Activated T-cell treated with anti-CD3 and anti-CD28 coated beads, Interleukin-2, amount 50 U/mL, for 4 hours (primary cell): ENCODE results near the gene POLDIP3. TPM values are rescaled to one million over a fixed set of nuclear protein-coding genes. Genes with fewer than 3 reads are reported as not detected.

Experiments used
- ATAC-seq, 2 donors: fragments of 200-7000 bp; cut with Tn5 transposase; one replicate each; pipeline ENCODE4 v1.10.0; 2021
- DNase-seq: peaks from one replicate; pipeline ENCODE4 v3.0.0-alpha.2; 2020
- H3K27me3 Mint-ChIP-seq: one replicate; pipeline ENCODE4 v1.8.0; 2021; ENCODE audit warnings: low read depth, mixed read lengths
- H3K36me3 Mint-ChIP-seq: one replicate; pipeline ENCODE4 v1.8.0; 2022; ENCODE audit warnings: mixed read lengths; ENCODE audit not compliant: insufficient read depth
- H3K4me1 Mint-ChIP-seq: one replicate; pipeline ENCODE4 v1.8.0; 2021; ENCODE audit warnings: low read depth, mixed read lengths
- H3K4me3 Mint-ChIP-seq: one replicate; pipeline ENCODE4 v1.8.0; 2021; ENCODE audit warnings: mild to moderate bottlenecking, moderate library complexity, mixed read lengths
- H3K9me3 Mint-ChIP-seq: one replicate; pipeline ENCODE4 v1.8.0; 2021; ENCODE audit warnings: mixed read lengths
- total RNA-seq, 3 donors: library from RNA; stranded (reverse); gene quantifications; one replicate each; pipeline ENCODE4 v1.2.1, GENCODE V29; 2021

POLDIP3 gene, protein sequence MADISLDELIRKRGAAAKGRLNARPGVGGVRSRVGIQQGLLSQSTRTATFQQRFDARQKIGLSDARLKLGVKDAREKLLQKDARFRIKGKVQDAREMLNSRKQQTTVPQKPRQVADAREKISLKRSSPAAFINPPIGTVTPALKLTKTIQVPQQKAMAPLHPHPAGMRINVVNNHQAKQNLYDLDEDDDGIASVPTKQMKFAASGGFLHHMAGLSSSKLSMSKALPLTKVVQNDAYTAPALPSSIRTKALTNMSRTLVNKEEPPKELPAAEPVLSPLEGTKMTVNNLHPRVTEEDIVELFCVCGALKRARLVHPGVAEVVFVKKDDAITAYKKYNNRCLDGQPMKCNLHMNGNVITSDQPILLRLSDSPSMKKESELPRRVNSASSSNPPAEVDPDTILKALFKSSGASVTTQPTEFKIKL
- 10 to 100 TPM; 71.8 to 82.6 (median 77.1) TPM for total RNA-seq

- DNase-seq (peak; percentile 99), ATAC-seq (peak; percentile 66 to 69)
- H3K4me3 Mint-ChIP-seq = peak within 1 kb of the TSS; percentile 95
- H3K4me1 Mint-ChIP-seq = peaks cover 46% of the 10 kb centered on the region
- H3K36me3 Mint-ChIP-seq = peaks cover 14% of the 10 kb centered on the region
- no peaks in the 10 kb centered on the region for H3K9me3 Mint-ChIP-seq
- no peaks in the 10 kb centered on the region for H3K27me3 Mint-ChIP-seq
Observed at GRCh38 chr22:42614312-42615091, at the start of gene POLDIP3. TSS of gene POLDIP3 (minus strand) at chr22:42614883. CDS start at chr22:42614857, 26 bp downstream.

GRCh38 chr22:42661985-42662831, 47.5 kb upstream of the POLDIP3 start:
- peak; percentile 92 to 95 for ATAC-seq
- peak; percentile 80 for DNase-seq
- peak overlapping the region; percentile 71 for H3K4me3 Mint-ChIP-seq
- H3K4me1 Mint-ChIP-seq = no peaks in the 10 kb centered on the region
- peaks cover 4% of the 10 kb centered on the region for H3K27me3 Mint-ChIP-seq
- no peaks in the 10 kb centered on the region for H3K9me3 Mint-ChIP-seq
- no peaks in the 10 kb centered on the region for H3K36me3 Mint-ChIP-seq

GRCh38 chr22:42656578-42656977, 41.9 kb upstream of the POLDIP3 start:
- H3K4me1 Mint-ChIP-seq = no peaks in the 10 kb centered on the region
- peaks cover 7% of the 10 kb centered on the region for H3K27me3 Mint-ChIP-seq
- DNase-seq (no peak), ATAC-seq (no peak)
- no peaks in the 10 kb centered on the region for H3K36me3 Mint-ChIP-seq
- H3K9me3 Mint-ChIP-seq = no peaks in the 10 kb centered on the region
- no peak overlapping the region for H3K4me3 Mint-ChIP-seq

- no peak overlapping the region for H3K4me3 Mint-ChIP-seq
- H3K27me3 Mint-ChIP-seq = peaks cover 7% of the 10 kb centered on the region
- DNase-seq = no peak
- ATAC-seq = no peak
- no peaks in the 10 kb centered on the region for H3K4me1 Mint-ChIP-seq
- no peaks in the 10 kb centered on the region for H3K36me3 Mint-ChIP-seq
- H3K9me3 Mint-ChIP-seq = no peaks in the 10 kb centered on the region
Observed at GRCh38 chr22:42655693-42656092, 41.0 kb upstream of the POLDIP3 start.

GRCh38 chr22:42654436-42655073, 39.9 kb upstream of the POLDIP3 start:
- Mint-ChIP-seq H3K4me3 (no peak overlapping the region), H3K36me3 (no peaks in the 10 kb centered on the region)

GRCh38 chr22:42653999-42654398, 39.3 kb upstream of the POLDIP3 start:
- no peaks in the 10 kb centered on the region for H3K9me3 Mint-ChIP-seq
- H3K4me1 Mint-ChIP-seq = peaks cover 2% of the 10 kb centered on the region
- H3K36me3 Mint-ChIP-seq = no peaks in the 10 kb centered on the region
- peaks cover 7% of the 10 kb centered on the region for H3K27me3 Mint-ChIP-seq
- DNase-seq = no peak
- no peak overlapping the region for H3K4me3 Mint-ChIP-seq
- no peak for ATAC-seq

More at GRCh38 chr22:42654436-42655073, 39.9 kb upstream of the POLDIP3 start:
- H3K27me3 Mint-ChIP-seq = peaks cover 7% of the 10 kb centered on the region
- no peaks in the 10 kb centered on the region for H3K9me3 Mint-ChIP-seq
- no peak for DNase-seq
- no peak for ATAC-seq
- H3K4me1 Mint-ChIP-seq = peaks cover 2% of the 10 kb centered on the region

DNA sequence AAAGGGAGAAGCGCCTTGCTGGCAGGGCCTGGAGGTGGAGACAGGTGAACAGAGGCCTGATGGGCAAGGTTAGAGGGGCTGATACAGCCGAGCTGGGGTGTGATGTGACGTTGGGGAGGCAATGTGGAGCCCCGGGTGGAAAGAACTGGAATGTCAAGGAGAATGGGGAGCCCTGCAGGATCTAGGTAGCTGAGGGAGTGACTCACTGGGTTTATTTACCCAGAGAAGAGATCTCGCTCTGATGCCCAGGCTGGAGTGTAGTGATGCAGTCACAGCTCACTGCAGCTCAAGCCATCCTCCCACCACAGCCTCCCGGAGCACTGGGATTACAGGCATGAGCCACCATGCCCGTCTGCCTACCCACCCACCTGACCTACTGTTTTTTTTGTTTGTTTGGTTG, 36.5 kb upstream of the POLDIP3 start:
- Mint-ChIP-seq H3K36me3 (no peaks in the 10 kb centered on the region), H3K4me1 (peaks cover 25% of the 10 kb centered on the region), H3K9me3 (no peaks in the 10 kb centered on the region), H3K27me3 (no peaks in the 10 kb centered on the region), H3K4me3 (peak overlapping the region; percentile 27)
- DNase-seq (no peak), ATAC-seq (no peak)

DNA sequence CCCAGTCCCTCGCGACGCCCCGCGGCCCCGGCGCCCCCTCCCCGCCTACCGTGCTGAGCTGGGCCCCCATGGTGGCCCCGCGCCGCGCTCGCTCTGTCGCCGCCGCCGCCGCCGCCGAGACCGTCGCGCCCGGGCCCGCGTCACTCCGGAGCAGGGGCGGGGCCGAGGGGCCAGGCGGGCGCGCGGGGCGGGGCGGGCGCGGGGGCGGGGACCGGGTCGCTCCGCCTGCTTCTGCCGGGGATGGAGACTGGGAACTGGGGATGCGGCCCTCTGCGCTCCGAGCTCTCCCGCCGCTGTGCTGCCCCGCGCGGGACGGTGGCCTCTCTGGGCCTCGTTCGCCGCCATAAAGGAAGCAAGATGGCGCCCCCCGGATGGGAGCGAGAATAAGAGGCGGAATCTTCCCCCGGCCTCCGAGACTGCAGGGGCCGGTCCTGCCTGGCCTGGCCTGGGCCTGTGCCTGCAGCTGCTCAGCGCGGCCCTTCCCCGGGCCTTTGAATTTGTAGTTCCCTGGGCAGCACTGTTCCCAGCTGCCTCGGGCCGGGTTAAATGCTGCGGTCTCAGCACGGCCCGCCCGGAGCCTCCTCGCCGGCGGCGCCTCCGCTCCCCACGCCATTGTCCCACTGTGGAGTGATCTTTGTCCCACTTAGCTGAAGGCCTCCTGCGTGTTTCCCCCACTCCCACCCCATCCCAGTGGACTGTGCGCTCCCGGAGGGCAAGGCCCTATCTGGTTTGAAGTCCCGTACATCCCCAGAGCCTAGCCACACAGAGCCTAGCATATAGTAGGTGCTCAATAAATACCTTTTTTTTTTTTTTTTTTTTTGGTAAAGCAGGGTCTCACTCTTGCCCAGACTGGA, 34.8 kb upstream of the POLDIP3 start, which contains the start of gene CYB5R3:
TSS of gene CYB5R3 (minus strand) at position 147 of the 854 bp plus-strand sequence. CDS start at position 70, 77 bp downstream.
- peak; percentile 77 to 86 for ATAC-seq
- no peaks in the 10 kb centered on the region for H3K27me3 Mint-ChIP-seq

DNA sequence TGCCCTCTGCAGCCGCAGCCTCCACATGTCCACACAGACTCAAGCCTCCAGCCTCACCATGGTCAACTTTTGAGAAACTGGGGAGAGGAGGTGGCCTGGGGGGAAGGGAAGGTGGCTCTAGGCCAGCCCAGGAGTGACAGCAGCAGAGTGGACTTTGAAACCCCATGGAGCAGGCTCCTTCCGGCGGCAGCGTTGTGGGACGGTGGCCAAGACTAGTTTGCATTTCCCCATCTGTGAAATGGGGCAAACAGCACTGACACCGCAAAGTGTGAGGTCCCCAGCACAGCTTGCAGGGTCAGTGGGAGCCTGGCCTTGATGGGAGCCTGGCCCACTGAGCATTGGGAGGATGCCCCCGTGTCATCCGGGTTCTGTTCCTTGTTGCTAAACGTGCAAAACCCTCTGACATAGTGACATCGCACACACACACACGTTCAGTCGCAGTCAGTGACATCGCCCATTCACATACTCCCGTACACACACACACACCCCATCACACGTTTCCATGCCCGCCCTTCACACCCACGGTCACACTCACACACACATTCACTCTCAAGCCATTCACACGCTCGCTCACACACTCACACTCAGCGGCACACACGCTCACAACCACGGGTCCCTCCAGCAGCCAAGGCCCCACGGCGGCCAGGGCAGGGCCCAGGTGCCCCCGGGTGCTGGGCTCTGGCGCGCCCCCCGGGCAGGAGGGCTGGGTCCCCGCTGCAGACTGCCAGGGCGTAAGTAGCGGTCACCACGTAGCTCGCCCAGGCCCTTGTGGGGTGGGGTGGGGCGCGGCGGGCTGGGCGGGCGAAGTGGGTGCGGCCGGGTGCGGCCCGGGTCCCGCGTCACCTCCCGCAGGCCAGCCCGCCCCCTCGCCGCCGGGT, 33.9 kb upstream of the POLDIP3 start:
- Mint-ChIP-seq H3K9me3 (no peaks in the 10 kb centered on the region), H3K4me3 (peak overlapping the region; percentile 100), H3K4me1 (peaks cover 44% of the 10 kb centered on the region), H3K27me3 (no peaks in the 10 kb centered on the region), H3K36me3 (no peaks in the 10 kb centered on the region)
- ATAC-seq (peak; percentile 75 to 78), DNase-seq (no peak)

More for the DNA sequence above, 34.8 kb upstream of the POLDIP3 start, which contains the start of gene CYB5R3:
- H3K4me3 Mint-ChIP-seq = peak within 1 kb of the TSS; percentile 100
- H3K36me3 Mint-ChIP-seq = no peaks in the 10 kb centered on the region
- peaks cover 40% of the 10 kb centered on the region for H3K4me1 Mint-ChIP-seq
- DNase-seq = peak; percentile 70
- H3K9me3 Mint-ChIP-seq = no peaks in the 10 kb centered on the region

DNA sequence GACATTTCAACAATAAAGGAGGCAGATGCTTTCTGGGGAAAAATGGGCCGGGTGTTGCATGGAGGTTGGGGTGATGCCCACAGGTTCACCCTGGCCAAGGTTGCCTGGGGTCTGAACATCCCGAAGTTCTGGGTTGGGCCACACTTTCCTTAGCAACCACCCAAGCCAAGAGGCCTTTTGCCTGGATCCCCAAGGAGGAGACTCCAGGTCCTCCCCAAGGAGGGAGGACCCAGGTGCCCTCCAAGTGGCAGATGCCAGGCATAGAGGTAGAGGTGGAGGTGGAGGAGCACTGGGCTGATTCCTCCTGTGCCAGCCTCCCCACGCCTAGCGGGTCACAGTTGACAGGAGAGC, 33.3 kb upstream of the POLDIP3 start:
- Mint-ChIP-seq H3K36me3 (no peaks in the 10 kb centered on the region), H3K4me1 (peaks cover 44% of the 10 kb centered on the region), H3K27me3 (no peaks in the 10 kb centered on the region), H3K9me3 (no peaks in the 10 kb centered on the region), H3K4me3 (peak overlapping the region; percentile 100)
- DNase-seq (no peak), ATAC-seq (no peak)

DNA sequence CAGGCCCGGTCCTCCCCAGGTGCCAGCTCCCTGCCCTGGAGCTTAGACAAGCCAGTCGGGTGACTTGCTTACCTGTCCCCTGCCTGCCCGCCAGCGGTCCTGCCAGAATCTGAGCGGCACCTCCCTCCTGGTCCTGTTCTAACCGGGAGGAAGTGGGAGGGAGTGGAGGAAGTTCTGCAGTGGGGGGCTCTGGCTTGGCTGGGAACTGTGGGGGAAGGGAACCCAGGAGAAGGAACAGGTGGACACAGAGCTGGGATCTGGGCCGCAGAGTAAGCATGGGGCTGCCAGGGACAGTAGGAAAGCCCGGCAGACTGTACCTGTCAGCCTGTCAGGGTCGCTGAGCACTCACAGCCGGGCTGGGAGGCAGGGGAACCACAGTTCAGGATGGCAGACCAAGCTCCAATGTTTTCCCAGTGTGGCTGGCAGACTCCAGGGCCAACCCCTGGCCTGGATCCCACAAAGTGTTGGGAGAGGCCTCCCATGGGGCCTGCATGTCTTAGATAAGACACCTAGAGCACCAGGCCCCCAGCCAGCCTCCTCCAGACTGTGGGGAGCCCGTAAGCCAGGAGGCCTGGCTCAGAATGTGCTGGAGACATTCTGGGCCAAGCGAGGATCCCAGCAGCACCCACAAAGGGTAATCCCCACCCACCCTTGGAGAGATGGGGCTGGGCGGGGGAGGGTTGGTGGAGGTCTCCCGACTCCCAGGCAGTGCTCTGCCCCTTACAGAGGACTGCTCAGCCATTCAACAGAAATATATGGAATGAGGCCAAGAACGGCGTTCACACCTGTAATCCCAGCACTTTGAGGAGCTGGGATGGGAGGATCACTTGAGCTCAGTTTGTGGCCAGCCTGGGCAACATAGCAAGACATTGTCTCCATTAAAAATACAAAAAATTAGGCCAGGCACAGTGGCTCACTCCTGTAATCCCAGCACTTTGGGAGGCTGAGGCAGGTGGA, 32.2 kb upstream of the POLDIP3 start:
- Mint-ChIP-seq H3K4me3 (peak overlapping the region; percentile 100), H3K4me1 (peaks cover 44% of the 10 kb centered on the region), H3K27me3 (no peaks in the 10 kb centered on the region), H3K9me3 (no peaks in the 10 kb centered on the region), H3K36me3 (no peaks in the 10 kb centered on the region)
- no peak for ATAC-seq
- DNase-seq = no peak
